GM13977 (cell line): ENCODE results near the gene DCAF11.

Experiments used
- DNase-seq: peaks from one replicate; pipeline ENCODE4 v3.0.0; 2012; ENCODE audit warnings: low spot score
- in situ Hi-C: fragments of 300-500 bp; cut with MboI; formaldehyde crosslinking; loops from one replicate; pipeline ENCODE4 v1.12.0; 2022; ENCODE audit warnings: low sequenced_read_pairs, low pct_unique_long_range_greater_than_20kb, mixed read lengths, inconsistent platforms; ENCODE audit not compliant: unreplicated experiment
- TF ChIP-seq, protein P1 (sequence below): IDR thresholded peaks from 2 replicates; pipeline ENCODE4 v1.5.1; 2012; ENCODE audit warnings: mild to moderate bottlenecking, control low read depth; ENCODE audit not compliant: insufficient read depth; ENCODE audit errors: extremely low read depth, missing control alignments

Gene DCAF11

GRCh38 chr14:24143511-24143910, 28.9 kb downstream of the DCAF11 start:
- TF ChIP-seq, protein P1, sequence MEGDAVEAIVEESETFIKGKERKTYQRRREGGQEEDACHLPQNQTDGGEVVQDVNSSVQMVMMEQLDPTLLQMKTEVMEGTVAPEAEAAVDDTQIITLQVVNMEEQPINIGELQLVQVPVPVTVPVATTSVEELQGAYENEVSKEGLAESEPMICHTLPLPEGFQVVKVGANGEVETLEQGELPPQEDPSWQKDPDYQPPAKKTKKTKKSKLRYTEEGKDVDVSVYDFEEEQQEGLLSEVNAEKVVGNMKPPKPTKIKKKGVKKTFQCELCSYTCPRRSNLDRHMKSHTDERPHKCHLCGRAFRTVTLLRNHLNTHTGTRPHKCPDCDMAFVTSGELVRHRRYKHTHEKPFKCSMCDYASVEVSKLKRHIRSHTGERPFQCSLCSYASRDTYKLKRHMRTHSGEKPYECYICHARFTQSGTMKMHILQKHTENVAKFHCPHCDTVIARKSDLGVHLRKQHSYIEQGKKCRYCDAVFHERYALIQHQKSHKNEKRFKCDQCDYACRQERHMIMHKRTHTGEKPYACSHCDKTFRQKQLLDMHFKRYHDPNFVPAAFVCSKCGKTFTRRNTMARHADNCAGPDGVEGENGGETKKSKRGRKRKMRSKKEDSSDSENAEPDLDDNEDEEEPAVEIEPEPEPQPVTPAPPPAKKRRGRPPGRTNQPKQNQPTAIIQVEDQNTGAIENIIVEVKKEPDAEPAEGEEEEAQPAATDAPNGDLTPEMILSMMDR = no peak
- in situ Hi-C loops = no loop called here
- DNase-seq = no peak

- in situ Hi-C loops = no loop called here
- no peak for DNase-seq
- TF ChIP-seq, protein P1 = no peak
These were observed 29.9 kb downstream of the DCAF11 start for GRCh38 chr14:24144451-24144850.

DNA sequence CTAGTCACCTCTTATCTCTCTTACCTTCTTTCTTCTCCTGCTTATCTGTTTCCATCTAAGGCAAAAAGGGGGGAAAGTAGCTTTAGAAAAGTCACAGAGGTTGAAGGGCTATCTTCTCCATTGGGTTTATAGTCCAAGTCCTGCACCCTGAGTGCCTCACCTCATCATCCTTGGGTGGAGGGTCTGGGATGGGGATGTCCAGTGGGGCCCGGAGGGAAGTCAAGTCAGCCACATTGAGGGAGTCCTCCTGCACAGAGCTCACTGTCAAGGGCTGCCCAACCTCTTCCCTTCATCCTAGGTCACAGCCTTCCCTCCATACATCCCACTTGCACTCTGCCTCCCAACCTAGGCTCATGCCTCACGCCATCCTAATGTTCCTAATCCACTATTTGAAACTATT, 30.6 kb downstream of the DCAF11 start:
- in situ Hi-C loops = no loop called here
- no peak for DNase-seq
- TF ChIP-seq, protein P1 = no peak

GRCh38 chr14:24145690-24146452, 31.3 kb downstream of the DCAF11 start:
- TF ChIP-seq, protein P1 = no peak
- in situ Hi-C loops = no loop called here

GRCh38 chr14:24146453-24146977, 31.9 kb downstream of the DCAF11 start, which contains the start of gene PSME2:
Gene PSME2 (minus strand): TSS chr14:24146610. CDS start chr14:24146581, 29 bp downstream.
- in situ Hi-C loops = no loop called here
- TF ChIP-seq, protein P1 = no peak

More at GRCh38 chr14:24145690-24146452, 31.3 kb downstream of the DCAF11 start:
- no peak for DNase-seq

DNA sequence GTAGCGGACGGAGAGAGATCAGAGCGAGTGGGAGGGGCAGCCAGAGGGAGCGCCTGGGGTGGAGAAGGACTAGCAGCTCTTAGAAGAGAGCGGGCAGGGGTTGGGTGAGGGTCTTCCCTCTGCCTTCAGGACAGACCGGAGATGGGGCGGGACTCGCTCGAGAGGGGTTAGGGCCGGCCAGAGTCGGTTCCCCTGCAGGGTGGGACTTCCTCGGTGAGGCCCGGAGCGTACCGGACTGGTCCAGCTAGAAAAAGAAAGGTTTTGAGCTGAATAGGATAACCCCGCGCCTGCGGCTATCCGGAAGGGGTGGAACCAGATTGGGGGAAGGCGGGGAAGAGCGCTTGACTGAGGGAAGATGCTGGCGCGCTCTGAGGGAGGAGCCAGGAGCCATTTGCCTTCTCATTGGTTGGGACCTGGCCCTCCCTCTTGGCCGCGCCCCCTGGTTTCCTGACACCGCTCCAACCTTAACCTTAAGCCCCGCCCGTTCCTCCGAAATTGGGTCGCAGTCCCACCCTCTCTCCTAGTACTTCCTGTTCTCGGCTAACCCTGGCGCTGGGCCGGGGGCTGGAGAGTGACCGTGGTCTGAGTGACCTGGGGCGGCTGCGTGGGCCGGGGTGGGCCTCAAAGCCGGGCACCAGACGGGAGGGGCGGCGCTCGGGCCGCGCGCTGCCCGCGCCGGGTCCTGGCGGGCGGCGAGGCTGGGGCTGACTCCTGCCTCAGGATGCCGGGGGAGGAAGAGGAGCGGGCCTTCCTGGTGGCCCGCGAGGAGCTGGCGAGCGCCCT, 32.6 kb downstream of the DCAF11 start, which contains the start of gene RNF31:
RNF31 (plus strand) TSS at position 521 of the 783 bp plus-strand sequence; CDS start at position 722, 201 bp downstream.
- peak; percentile 98 for DNase-seq
- in situ Hi-C loops = no loop called here
- TF ChIP-seq, protein P1 = no peak

More at GRCh38 chr14:24146453-24146977, 31.9 kb downstream of the DCAF11 start, which contains the start of gene PSME2:
- DNase-seq = peak; percentile 98
